ENCODE data around the gene ASB2.

Gene ASB2

DNA sequence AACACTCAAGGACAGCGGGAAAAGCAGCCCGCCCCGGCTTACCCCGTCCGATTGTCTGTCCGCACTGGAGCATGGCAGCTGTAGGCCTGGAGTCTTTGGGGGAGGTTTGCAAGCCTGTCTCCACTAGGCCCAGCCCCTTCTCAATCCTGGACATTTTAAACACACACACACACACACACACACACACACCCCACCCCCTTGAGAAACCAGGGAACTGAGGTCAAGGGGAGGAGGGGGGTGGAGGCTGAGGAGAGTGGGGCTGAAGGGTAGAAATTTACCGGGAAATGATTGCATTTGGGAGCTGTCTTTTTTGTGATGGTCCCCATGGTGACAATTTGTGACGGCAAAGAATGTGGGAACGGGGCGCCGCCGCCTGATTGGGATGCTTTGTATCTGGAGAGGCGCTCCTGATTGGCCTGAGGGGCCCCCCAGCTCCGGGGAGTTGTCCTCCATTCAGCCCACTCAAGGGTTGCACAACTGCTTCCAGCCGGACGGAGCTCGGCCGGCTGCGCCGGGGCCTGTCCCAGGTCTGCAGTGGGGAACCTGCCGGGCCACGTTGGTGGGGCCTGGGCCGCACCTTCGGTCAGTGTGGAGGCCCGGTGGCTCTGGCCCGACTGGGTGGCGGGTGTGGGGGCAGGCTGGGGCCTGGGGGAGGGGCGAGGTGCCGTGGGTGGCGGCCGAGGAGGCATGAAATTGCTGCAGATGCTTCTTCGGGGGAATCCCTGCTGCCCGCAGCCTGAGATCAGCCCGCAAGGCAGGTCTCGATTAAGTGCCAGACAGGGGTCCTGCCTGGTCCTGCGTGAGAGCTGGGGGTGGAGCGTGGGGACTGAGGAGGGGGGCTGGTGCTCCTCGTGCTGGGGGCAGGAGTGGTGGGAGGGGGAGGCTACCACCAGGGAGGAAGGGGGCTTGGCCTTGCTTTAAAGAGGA, 49.2 kb downstream of the ASB2 start, which contains the start of gene FAM181A:
FAM181A (plus strand) TSS at position 472 of the 927 bp plus-strand sequence. CDS start 942 bp downstream, outside the sequence.
- peak; percentile 22 to 47 for DNase-seq

DNA sequence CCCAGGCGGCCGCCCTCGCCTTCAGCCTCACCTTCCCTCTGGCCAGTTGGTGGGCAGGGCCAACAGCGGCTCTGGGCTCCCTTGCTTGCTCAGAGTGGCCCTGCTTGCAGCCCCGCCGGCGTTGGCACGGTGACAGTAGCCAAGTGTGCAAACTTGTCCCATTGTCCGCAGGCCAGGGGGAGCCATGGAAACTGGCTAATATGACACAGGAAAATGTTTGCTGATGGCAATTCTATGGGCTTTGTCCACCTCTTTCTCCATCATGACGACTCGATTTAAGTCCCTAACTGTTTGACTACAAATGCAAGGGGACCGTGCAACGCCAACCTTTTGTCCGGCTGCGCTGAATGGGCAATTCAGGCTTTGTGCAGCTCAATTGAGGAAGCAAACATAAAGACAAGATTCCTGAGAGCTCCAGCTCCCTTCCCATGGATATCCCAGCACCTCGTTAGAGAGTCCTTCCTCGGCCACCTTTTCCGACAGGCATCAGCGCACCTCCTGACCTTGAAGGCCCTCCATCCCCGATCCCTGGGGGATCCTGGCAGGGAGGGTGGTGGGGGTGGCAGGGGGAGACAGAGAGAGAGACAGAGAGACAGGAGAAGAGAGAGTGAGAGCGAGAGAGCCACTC, 50.0 kb downstream of the ASB2 start:
- DNase-seq: peak; percentile 18 to 60

DNA sequence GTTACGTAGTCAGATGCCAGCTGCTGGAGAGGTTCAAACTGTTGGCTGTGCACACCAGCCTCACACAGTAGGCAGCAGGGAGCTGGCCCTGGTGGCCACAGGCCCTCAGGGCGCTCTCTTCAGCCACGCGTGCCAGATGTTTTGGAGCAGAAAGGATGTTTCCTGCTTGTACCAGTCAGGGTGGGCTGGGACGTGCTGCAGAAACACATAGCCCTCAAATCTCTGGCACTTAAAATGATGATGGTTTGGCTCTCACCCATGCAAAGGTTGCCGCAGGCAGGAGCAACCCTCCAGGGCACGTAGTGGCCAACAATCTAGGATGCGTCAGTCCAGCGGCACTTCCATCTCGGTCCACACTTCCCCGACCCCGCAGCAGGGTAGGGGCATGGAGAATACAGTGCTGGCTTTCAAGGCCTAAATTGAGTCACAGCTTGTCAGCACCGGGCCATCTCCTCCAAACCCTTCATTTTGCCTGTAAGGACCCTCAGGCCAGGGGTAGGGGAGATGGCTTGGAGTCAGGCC, 50.9 kb downstream of the ASB2 start:
- no peak for DNase-seq

DNA sequence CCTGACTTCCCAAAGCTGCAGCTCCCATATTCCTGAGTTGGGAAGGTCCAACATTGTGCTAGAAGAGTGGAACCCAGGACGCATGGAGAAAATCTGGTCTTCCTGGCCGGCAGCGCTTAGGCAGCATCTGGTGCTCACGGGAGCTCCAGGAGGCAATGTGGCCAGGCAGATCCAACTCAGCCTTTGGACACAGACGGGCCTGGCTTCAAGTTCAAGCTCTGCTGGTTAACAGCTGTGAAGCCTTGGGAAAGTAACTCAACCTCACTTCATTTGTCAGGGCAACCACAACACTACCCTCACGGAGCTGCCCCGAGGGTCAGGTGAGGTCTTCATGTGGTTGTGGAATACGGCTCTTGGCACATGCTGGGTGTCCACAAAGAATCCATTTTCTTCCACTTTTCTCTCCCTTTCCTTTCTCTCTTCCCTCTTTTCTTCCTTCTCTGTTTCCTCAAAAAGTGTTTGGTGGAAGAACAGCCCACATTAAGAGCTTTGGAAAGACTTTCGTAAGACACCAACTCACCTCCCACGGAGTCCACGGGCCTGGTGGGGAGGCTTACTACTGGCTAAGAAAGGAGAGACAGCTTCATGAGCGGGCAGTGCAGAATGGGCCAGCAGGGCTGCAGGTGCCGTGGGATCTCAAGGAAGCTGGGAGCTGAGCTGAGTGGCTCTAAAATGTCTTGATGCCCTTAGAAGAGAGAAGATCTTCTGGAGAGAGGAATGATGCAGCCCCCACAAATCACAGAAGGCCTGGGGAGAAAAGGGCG, 51.6 kb downstream of the ASB2 start:
- no peak for DNase-seq

DNA sequence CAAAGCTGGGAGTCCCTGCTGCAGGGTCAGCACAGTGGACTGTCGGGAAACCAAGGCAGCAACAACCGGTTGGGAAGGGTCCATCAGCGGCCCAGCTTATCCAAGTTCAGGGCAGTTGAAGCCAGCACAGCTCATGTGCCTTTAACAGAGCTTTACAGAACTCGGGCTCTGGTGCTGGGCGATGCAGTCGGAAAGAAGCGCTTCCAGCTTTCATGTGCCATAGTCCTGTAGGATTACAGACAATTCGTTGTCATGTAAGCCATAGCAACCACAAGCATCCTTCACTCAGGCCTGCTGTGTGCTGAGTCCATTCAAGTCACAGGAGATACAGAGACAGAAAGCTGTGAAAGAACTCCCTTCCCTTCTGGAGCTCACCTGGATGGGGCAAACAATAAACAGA, 52.7 kb downstream of the ASB2 start:
- DNase-seq: no peak

DNA sequence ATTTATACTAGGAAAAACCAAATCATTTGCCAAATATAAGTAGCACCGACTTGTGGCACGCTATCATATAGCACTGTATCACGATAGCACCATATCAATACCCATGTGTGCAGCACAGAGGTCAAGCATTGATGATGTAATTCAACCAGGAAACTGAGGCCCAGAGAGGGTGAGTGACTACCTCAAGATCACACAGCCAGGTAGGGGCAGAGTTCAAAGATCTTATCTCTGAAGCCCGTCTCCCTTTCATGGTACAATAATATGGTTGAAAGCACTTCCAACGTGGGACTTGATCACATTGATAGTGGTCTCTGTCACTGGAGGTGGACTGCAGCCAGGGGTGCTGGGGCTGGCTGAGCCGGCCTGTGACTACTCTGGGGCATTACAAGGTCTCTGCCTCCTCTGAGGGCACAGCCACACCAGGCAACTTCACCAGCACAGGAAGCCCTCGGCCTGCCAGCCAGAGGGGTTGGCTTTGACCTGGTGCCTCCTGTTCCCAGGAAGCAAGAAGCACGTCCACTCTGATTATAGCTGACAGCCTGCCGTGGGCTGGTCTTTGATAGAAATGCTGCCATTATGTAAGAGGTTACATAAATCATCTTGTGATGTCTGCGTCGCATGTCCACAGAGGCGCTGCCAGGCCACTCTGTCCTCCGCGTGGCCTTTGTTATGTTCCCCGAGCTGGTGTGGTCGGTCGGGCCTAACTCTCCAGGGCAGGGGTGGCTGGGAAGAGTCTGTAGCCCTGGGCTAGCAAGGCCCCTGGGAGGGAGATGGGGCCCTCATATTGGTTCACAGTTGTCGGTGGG, 55.2 kb downstream of the ASB2 start:
- no peak for DNase-seq

DNA sequence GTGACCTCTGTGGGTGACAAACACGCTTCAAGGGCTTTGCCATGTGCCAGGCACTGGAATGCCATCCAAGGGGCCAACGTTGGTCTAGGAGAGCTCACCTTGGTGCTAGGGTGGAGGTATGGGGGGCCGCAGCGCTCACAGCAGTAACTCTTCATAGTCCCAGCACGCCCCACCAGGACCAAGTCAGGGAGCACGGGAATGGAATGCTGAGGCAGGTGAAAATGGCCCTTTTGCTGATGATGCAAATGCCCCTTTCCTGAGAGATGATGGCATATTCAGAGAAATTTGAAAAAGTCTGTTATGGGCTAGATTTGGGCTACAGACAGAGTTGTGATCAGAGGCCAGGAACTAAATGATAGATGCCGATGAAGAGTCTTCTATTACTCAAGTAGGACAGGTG, 59.2 kb downstream of the ASB2 start:
- DNase-seq: no peak

DNA sequence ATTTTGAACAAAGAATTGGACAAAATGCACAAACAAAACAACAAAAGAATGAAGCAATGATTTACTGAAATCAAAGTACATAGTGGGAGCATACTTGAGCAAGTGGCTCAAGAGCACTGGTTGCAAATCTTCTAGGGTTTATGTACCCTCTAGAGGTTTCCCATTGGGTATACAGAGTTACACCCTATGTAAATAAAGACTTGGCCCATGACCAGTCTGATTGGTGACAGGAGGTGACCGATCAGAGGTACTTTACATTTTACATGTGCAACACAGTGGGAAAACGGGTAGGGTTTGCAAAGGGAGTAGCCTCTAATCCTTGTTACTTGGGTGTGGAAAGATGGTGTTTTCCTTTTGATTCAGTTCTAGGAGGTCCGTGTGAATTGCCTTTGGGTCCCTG, 59.9 kb downstream of the ASB2 start:
- DNase-seq: no peak

DNA sequence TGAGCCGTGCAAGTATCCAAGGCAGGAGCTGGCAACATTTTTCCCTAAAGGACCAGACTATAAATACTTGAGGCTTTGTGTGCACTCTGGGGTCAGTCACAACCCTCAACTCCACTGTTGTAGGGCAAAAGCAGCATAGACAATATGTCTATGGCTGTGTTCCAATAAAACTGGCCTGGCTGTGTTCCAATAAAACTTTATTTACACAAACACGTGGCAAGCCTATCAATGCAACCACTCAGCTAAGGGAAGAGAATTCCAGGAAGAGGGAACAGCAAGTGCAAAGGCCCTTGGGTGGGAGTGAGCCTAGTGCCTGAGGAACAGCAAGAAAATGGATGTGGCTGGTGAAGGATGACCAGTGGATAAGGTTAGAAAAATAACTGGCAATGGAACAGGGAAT, 60.6 kb downstream of the ASB2 start:
- DNase-seq: no peak

DNA sequence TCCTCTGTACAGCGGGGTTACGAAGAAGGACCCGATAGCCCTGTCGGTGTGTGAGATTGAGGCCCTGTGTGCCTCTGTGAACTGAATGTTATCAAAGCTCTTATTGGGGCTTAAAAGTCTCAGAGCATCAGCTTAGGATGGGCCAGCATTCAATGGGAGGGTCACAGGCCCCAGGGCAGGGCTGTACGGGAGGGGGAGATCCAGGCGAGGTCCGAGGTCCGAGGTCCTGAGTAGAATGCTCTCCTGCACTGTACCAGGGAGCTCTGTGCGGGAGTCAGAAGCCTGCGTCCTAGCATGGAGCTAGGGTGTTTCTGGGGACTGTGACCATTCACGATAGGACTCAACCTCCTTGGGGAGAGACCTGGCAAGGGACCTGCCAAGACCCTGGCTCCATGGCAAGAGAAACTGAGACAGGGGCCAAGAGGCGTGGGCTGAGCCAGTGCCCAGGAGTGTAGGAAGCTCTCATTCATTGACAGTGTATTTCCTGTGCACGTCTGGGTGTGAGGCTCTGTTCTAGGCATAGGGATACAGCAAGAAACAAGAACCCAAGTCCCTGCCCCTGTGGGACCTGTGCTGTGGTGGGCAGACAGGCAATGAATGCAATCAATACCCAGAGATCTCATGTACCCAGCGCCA, 61.2 kb downstream of the ASB2 start:
- no peak for DNase-seq

DNA sequence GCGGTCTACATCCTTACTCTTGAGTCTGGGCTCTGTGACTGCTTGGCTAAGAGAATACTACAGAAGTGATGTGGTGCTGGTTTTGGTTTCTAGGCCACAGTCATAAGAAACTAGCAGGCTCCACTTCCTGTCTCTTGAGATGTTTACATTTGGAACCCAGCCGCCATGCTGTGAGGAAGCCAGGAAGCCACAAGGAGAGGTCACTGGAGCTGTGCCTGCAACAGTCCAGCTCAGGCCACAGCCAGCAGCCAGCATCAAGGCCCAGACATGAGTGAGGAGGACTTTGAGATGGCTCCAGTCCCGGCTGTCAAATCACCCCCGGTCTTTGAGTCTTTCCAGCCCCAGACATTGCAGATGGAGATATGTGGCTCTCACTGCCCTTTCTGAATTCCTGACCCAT, 62.1 kb downstream of the ASB2 start:
- no peak for DNase-seq

DNA sequence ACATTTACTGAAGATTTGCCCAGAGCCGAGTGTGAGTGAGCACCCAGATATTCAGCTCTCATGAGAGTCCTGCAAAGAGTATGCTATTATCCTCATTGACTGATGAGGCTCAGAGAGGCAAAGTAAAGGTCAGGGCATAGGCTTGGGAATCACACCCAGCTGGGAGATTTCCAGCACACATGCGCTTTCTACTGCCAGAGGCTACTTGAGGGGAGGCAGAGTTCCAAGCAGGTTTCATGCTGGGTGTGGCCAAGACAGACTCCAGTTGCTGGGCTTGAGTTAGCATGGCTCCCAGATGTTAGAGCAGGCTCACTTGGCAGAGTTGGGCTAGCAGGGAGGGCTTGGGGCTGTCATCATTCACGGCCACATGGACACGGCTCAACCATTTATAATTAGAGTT, 63.6 kb downstream of the ASB2 start:
- DNase-seq: no peak

DNA sequence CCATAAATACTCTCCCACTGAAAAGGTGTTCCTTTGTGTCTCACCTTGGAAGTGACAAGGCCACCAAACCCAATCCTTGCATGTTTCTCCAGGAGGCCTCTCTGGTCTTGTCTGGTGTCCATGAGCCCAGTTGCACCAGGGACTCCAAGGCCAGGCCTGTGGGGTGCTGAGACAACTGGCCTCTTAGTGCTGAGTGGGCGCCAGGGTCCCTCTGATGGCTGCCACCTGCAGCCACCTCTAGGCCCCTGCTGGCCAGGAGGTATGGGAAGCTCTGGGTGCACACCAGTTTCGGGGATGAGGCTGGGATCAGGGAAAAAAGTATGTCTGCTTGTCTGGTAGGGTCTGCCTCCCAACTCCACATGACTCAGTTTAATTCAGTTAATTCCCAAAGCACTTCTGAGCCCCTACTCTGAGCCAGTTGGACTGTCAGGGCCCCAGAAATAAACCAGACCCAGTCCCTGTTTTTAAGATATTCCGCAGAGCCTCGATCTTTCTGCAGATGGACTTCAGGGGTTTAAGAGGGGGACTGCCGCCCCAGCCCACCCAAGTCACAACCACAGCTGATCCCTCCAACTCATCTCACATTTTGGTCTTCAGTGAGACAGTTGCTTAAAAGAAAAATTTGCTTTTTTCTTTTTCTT, 64.3 kb downstream of the ASB2 start:
- DNase-seq: no peak

DNA sequence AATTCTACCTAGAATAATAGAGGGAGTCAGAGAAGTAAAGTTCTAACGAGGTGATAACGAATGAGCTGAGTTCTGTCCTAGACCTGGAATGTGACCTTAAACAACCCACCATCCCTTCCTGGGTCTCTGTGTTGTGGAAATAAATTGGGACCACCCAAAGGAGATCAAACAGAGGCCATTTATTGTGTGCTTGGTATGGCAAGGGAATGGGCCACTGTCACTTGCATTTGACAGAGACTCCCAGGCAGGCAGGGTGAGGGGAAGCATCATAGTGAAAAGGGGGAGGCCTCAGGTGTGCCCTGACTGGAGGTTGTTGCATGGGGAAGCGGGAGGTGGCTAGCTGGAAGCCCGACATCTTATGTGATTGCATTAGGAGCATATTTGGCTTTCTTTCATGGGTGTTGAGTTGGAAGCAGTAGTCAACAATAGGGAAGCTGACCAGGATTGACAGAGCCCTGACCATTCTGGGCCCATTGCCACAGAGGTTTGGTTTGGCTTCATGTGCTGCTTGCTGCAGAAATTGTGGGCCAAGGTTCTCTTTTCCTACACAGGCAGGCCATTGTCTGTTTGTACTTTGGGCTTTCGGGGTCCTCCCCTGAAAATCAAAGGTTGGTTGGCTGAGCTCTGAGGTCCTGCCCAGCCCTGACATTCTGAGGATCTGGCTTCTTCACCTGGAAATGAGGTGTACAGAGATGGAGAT, 66.8 kb downstream of the ASB2 start:
- peak in 1 of 2 donors; percentile 4 for DNase-seq

DNA sequence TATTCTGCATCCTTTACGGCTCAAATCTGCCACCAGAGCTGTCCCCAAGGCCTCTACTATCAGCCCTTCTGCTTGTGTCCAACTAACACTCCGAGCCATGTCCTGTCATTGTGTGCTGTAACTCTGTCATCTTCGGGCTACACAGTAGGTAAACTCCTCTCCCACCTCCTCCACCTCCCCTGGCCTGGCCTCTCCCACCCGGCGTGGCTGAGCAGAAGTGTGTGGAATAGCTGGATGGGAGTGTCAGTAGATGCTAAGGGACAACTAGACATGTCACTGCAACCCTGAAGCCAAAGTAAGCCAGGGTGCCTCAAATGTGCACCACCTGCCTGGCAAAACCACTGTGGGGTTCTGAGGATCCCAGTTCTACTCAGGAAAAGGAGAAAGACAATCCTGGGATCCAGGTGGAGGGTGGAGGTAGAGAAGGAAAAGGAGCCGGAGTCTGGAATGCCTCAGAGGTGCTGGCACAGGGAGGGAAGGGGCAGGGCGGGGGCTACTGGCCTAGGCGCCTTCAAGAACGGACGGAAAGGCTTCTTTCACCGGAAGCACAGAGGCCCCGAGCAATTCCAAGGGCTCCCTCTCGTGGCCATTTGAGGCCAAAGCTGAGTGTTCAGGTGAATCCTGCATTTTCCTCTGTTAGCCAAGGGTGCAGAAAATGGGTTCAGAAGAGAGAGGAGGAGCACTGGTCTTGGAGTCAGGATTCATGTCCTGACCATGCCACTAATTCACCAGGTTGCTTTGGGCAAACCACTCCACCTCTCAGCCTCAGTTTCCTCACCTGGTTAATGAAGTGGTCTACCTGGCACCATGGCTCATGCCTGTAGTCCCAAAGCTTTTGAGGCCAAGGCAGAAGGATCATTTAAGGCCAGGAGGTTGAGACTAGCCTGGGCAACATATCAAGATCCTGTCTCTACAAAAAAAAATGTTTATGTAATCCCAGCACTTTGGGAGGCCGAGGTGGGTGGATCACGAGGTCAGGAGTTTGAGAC, 69.7 kb downstream of the ASB2 start:
- DNase-seq: peak in 1 of 2 donors; percentile 18

DNA sequence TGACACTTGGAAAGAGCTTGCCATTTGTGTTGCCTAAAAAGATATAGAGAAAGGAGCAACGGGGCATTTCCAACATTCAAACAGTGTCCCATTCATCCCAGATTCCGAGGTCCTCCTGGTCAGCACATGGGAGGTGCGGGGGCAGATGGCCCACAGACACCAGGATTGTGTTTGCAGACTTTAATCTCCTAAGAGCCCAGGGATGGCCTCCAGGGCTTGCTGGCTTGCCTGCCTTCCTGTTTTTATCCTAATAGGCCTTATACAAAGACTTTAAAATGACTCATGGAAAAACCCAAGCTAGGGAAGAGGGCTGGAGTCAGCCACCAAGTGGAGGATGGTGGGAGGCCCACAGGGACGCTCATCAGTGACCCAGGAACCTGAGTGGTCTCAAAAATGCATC, 70.7 kb downstream of the ASB2 start:
- no peak for DNase-seq

DNA sequence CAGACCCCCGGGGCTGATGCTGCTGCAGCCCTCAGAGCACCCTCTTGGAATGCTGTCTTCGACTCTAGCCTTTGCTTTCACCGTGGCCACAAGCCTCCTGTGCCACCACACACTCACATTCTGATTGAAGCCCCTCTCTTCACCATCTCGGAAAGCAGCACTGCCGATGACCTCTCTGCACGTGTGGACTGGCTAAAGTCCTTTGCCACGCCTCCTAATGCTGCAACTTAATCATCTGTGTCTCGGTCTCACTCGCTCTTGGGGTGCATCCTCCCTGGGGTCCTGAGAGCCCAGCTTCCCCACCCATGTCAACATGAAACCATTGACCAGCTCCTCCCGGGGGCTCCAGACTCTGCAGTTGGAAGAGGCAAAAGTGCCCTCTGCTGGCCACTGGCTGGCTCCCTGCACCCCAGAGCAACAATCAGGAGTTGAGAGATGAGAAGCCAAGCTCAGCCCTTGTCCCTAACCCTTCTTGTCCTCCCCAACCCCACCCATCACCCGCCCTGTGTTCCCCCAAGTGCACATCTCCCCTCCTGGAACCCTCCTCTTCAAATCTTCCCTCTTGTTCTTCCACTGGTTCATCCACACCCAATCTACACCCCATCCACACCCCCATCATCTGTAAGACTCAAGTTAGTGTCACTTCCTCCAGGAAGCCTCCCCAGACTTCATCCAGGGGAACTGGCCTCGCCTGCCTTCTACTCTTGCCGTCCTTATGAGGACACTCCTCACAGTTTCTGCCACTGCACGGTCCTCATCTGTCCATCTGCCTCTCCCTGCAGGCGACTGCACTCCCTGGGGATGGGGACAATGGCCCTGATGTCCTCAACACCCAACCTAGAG, 72.8 kb downstream of the ASB2 start:
- DNase-seq: no peak

DNA sequence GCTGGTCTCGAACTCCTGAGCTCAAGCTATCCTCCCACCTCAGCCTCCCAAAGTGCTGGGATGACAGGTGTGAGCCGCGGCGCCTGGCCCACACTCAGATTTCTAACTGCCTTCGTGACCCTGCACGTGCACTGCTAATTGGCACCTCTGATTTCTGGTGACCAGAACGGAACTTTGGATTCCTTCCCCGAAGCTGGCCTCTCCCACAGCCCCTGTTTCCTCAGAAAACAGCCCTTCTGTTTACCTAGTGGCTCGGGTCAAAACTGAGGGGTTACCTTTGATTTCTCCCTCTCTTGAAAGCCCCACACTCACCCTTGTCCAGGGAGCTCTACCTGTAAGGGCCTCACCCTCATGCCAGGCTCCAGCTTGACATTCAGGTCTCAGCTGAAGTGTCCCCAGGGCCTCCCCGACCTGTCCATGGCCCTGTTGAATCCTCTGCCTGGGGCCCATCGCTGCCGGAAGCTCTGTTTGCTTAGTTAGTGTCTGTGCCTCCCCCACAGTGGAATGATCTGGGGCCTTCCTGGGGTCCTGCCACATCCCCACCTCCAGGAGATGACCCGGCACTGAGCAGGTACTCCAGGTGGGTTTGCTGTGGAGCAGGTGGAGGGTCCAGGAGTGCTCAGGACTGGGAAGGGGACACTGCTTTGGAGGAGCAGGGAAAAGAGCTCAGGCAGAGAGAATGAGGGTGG, 73.6 kb downstream of the ASB2 start:
- DNase-seq: no peak
